T-cell (primary cell): ENCODE measurements around the gene B3GALNT2. TPM values are rescaled to one million over a fixed set of nuclear protein-coding genes. Genes with fewer than 3 reads are reported as not detected.

ENCODE experiments used
- ATAC-seq, 4 experiments: fragments of 200-7000 bp in 3 of 4; fragments of 150-1000 bp in 1 of 4; cut with Tn5 transposase; replicated peaks in 1 of 4; 1 replicate in 3 of 4; 2 replicates in 1 of 4; pipeline ENCODE4 v1.10.0; 2021; ENCODE audit warnings: moderate library complexity in 3 of 4, mild to moderate bottlenecking in 2 of 4, moderate number of reproducible peaks in 1 of 4
- CTCF ChIA-PET, 2 donors: fragments of 300-600 bp; sonication (Branson Sonifier 250); formaldehyde crosslinking; loops; one replicate each; lab custom pipeline; 2022; ENCODE audit warnings: antibody characterized with exemption in 2 of 2; lab: Charles Lee
- POLR2A ChIA-PET, 2 donors: fragments of 300-600 bp; sonication (Branson Sonifier 250); formaldehyde crosslinking; loops; one replicate each; lab custom pipeline; 2022; ENCODE audit warnings: antibody characterized with exemption in 2 of 2; lab: Charles Lee
- DNase-seq, 35 experiments: peaks; one replicate each; pipeline versions ENCODE4 v3.0.0 to v3.0.0-alpha.2; 2013 to 2023
- H3K27ac ChIP-seq: one replicate; pipeline ENCODE4 v1.5.1; 2013; ENCODE audit warnings: low read length
- H3K27me3 ChIP-seq, 2 experiments: replicated peaks in 1 of 2; 1 replicate in 1 of 2; 2 replicates in 1 of 2; pipeline versions ENCODE4 v1.6.1 to v1.7.0; 2013; ENCODE audit warnings: low read length in 1 of 2, mixed read lengths in 1 of 2; ENCODE audit not compliant: control insufficient read depth in 2 of 2, insufficient read depth in 2 of 2; ENCODE audit errors: extremely low read depth in 1 of 2
- H3K36me3 ChIP-seq, 2 donors: 1 replicate in 1 of 2; 2 replicates in 1 of 2; pipeline versions ENCODE4 v1.6.1 to v1.7.0; 2013; ENCODE audit warnings: low read length in 1 of 2; ENCODE audit not compliant: control insufficient read depth in 2 of 2, insufficient read depth in 1 of 2; ENCODE audit errors: extremely low read depth in 1 of 2
- H3K4me1 ChIP-seq, 2 experiments: 1 replicate in 1 of 2; 2 replicates in 1 of 2; pipeline versions ENCODE4 v1.6.1 to v1.7.0; 2013; ENCODE audit warnings: low read length in 2 of 2, mixed read lengths in 1 of 2; ENCODE audit not compliant: insufficient read depth in 2 of 2, control insufficient read depth in 1 of 2; ENCODE audit errors: extremely low read depth in 1 of 2
- H3K4me3 ChIP-seq, 2 donors: 1 replicate in 1 of 2; 2 replicates in 1 of 2; pipeline versions ENCODE4 v1.5.1 to v1.7.0; 2013; ENCODE audit warnings: mild to moderate bottlenecking in 2 of 2, low read length in 1 of 2, moderate library complexity in 1 of 2; ENCODE audit not compliant: control insufficient read depth in 1 of 2; ENCODE audit errors: extremely low read depth in 1 of 2
- H3K9me3 ChIP-seq: 2 replicates; pipeline ENCODE4 v1.7.0; 2013
- H3K27ac Mint-ChIP-seq, 2 donors: one replicate each; pipeline ENCODE4 v1.8.0; 2020 to 2021; ENCODE audit warnings: mild to moderate bottlenecking in 2 of 2, mixed read lengths in 2 of 2
- H3K27me3 Mint-ChIP-seq, 2 donors: one replicate each; pipeline ENCODE4 v1.8.0; 2021 to 2022; ENCODE audit warnings: mixed read lengths in 2 of 2
- H3K36me3 Mint-ChIP-seq: one replicate; pipeline ENCODE4 v1.8.0; 2021; ENCODE audit warnings: mixed read lengths
- H3K4me1 Mint-ChIP-seq, 3 donors: one replicate each; pipeline ENCODE4 v1.8.0; 2020 to 2022; ENCODE audit warnings: mixed read lengths in 3 of 3, mild to moderate bottlenecking in 1 of 3
- H3K4me3 Mint-ChIP-seq, 3 donors: one replicate each; pipeline ENCODE4 v1.8.0; 2020 to 2022; ENCODE audit warnings: mild to moderate bottlenecking in 3 of 3, mixed read lengths in 3 of 3, moderate library complexity in 3 of 3
- H3K9me3 Mint-ChIP-seq, 3 donors: one replicate each; pipeline ENCODE4 v1.8.0; 2020 to 2022; ENCODE audit warnings: mixed read lengths in 3 of 3
- WGBS: methylation state at CpG from one replicate; pipeline ENCODE4 v1.1.5; 2013; ENCODE audit warnings: missing lambda C conversion rate; ENCODE audit not compliant: insufficient coverage; 5-methylcytosine and 5-hydroxymethylcytosine counted together
- total RNA-seq, 35 experiments: library from RNA in 6 of 35; stranded (reverse) in 6 of 35; fragments of 120-200 nt in 1 of 35; gene quantifications; one replicate each; pipeline versions ENCODE4 v1.2.1 to v1.2.4 and lab custom pipeline; 2013 to 2026

Gene B3GALNT2
- total RNA-seq, 5 donors from 2014 or later (not counting 1 experiment from before 2014, with no cell fraction given), result 6.2 to 10.9 (median 9.5) TPM

- Mint-ChIP-seq H3K9me3 (no peaks in the 10 kb centered on the region), H3K27me3 (peaks cover 2 to 11% of the 10 kb centered on the region in 2 donors), H3K27ac (no peak overlapping the region), H3K4me1 (peaks cover 10 to 14% (median 11%) of the 10 kb centered on the region in 3 donors), H3K36me3 (no peaks in the 10 kb centered on the region), H3K4me3 (no peak overlapping the region)
- WGBS, result 88% methylated on average over 1 of the region's 3 CpGs
- H3K27me3 ChIP-seq, result no peaks in the 10 kb centered on the region
- no peaks in the 10 kb centered on the region for H3K36me3 ChIP-seq
- no peak for ATAC-seq
- CTCF ChIA-PET, result no interaction called here
- POLR2A ChIA-PET, result no interaction called here
- peaks cover 2 to 16% of the 10 kb centered on the region in 2 experiments for H3K4me1 ChIP-seq
- H3K9me3 ChIP-seq, result no peaks in the 10 kb centered on the region
- DNase-seq, result no peak
- no peak overlapping the region for H3K27ac ChIP-seq
- H3K4me3 ChIP-seq, result no peak overlapping the region
These were observed 3.4 kb upstream of the B3GALNT2 start for GRCh38 chr1:235507623-235508022.

GRCh38 chr1:235504494-235505222 is 406 bp upstream of the B3GALNT2 start:
- H3K36me3 Mint-ChIP-seq, result no peaks in the 10 kb centered on the region
- H3K4me1 Mint-ChIP-seq, result peaks cover 15 to 21% (median 16%) of the 10 kb centered on the region in 3 donors
- H3K4me3 ChIP-seq, result peak overlapping the region; percentile 70 to 89
- H3K27me3 ChIP-seq, result no peaks in the 10 kb centered on the region
- POLR2A ChIA-PET, result interaction anchor here (0.6 to 1.0 kb wide), 7 partner anchors 173 to 1100 kb away, joined by 3 to 8 read pairs (median 3); no protein-coding TSS in a partner anchor
- ATAC-seq, result peak; percentile 84 to 92 (median 85)
- DNase-seq, result peak; percentile 94 to 99 (median 97)
- WGBS, result 0% methylated on average over 61 of the region's 61 CpGs
- peaks cover 2 to 16% of the 10 kb centered on the region in 2 experiments for H3K4me1 ChIP-seq
- peak overlapping the region; percentile 96 to 97 for H3K27ac Mint-ChIP-seq
- H3K9me3 ChIP-seq, result no peaks in the 10 kb centered on the region
- CTCF ChIA-PET, result interaction anchor here in 1 of 2 donors (0.6 to 1.6 kb wide), 8 partner anchors 9 to 1131 kb away, joined by 3 to 11 read pairs (median 4); partner anchors contain the start of gene COA6
- peak overlapping the region; percentile 93 to 97 (median 96) for H3K4me3 Mint-ChIP-seq
- H3K27me3 Mint-ChIP-seq, result no peaks in the 10 kb centered on the region
- H3K27ac ChIP-seq, result peak overlapping the region; percentile 84
- H3K36me3 ChIP-seq, result no peaks in the 10 kb centered on the region
- no peaks in the 10 kb centered on the region for H3K9me3 Mint-ChIP-seq

GRCh38 chr1:235503403-235504121 is 690 bp downstream of the B3GALNT2 start:
- H3K9me3 ChIP-seq, result no peaks in the 10 kb centered on the region
- Mint-ChIP-seq H3K27ac (peak overlapping the region; percentile 25 to 56), H3K4me1 (peaks cover 15 to 21% (median 16%) of the 10 kb centered on the region in 3 donors), H3K4me3 (peak overlapping the region; percentile 91 to 97 (median 94)), H3K9me3 (no peaks in the 10 kb centered on the region), H3K27me3 (no peaks in the 10 kb centered on the region), H3K36me3 (no peaks in the 10 kb centered on the region)
- peak overlapping the region; percentile 44 to 89 for H3K4me3 ChIP-seq
- 6% methylated on average over 43 of the region's 49 CpGs for WGBS
- ChIA-PET POLR2A (interaction anchor here in 1 of 2 donors (1.0 kb wide), 1 partner anchor 172 kb away, joined by 7 read pairs; no protein-coding TSS in a partner anchor), CTCF (interaction anchor here in 1 of 2 donors (0.8 to 1.6 kb wide), 5 partner anchors 10 to 779 kb away, joined by 3 to 11 read pairs (median 4); partner anchors contain the start of gene GGPS1)
- H3K27ac ChIP-seq, result peak overlapping the region; percentile 38
- no peaks in the 10 kb centered on the region for H3K36me3 ChIP-seq
- peak in 13 of 35 experiments; percentile 1 to 37 (median 6) for DNase-seq
- peaks cover 2 to 16% of the 10 kb centered on the region in 2 experiments for H3K4me1 ChIP-seq
- H3K27me3 ChIP-seq, result no peaks in the 10 kb centered on the region
- ATAC-seq, result peak in 2 of 4 experiments; percentile 0

- no peak for ATAC-seq
- Mint-ChIP-seq H3K4me1 (peaks cover 15 to 21% (median 16%) of the 10 kb centered on the region in 3 donors), H3K4me3 (peak overlapping the region; percentile 91 to 97 (median 94)), H3K36me3 (no peaks in the 10 kb centered on the region), H3K9me3 (no peaks in the 10 kb centered on the region), H3K27me3 (no peaks in the 10 kb centered on the region), H3K27ac (peak overlapping the region in 1 of 2 donors; percentile 25)
- DNase-seq, result no peak
- ChIA-PET POLR2A (interaction anchor here in 1 of 2 donors (0.6 kb wide), 1 partner anchor 995 kb away, joined by 5 read pairs; no protein-coding TSS in a partner anchor), CTCF (interaction anchor here in 1 of 2 donors (0.6 to 1.2 kb wide), 4 partner anchors 9 to 237 kb away, joined by 3 to 4 read pairs (median 3); partner anchors contain the start of gene GGPS1)
- Histone ChIP-seq H3K27me3 (no peaks in the 10 kb centered on the region), H3K36me3 (no peaks in the 10 kb centered on the region), H3K27ac (no peak overlapping the region), H3K9me3 (no peaks in the 10 kb centered on the region), H3K4me3 (peak overlapping the region; percentile 44 to 89), H3K4me1 (peaks cover 2 to 16% of the 10 kb centered on the region in 2 experiments)
- 48% methylated on average over 3 of the region's 5 CpGs for WGBS
These were observed 1.4 kb downstream of the B3GALNT2 start for GRCh38 chr1:235502601-235503402.

GRCh38 chr1:235500971-235501540 is 3.2 kb downstream of the B3GALNT2 start:
- no peaks in the 10 kb centered on the region for H3K27me3 Mint-ChIP-seq

More at GRCh38 chr1:235500971-235501540, 3.2 kb downstream of the B3GALNT2 start:
- ATAC-seq (no peak), DNase-seq (no peak)
- no peak overlapping the region for H3K27ac ChIP-seq
- Mint-ChIP-seq H3K27ac (no peak overlapping the region), H3K9me3 (no peaks in the 10 kb centered on the region), H3K4me3 (no peak overlapping the region), H3K4me1 (peaks cover 15 to 17% (median 16%) of the 10 kb centered on the region in 3 donors), H3K36me3 (no peaks in the 10 kb centered on the region)
- no peaks in the 10 kb centered on the region for H3K9me3 ChIP-seq
- 97% methylated on average over 4 of the region's 5 CpGs for WGBS
- no peaks in the 10 kb centered on the region for H3K36me3 ChIP-seq
- no peaks in the 10 kb centered on the region for H3K27me3 ChIP-seq
- CTCF ChIA-PET, result no interaction called here
- no peak overlapping the region for H3K4me3 ChIP-seq
- POLR2A ChIA-PET, result no interaction called here
- H3K4me1 ChIP-seq, result peaks cover 2 to 16% of the 10 kb centered on the region in 2 experiments
